Heart left ventricle (tissue), 16 donors: ENCODE data around the gene LRP1. TPM values are rescaled to one million over a fixed set of nuclear protein-coding genes. Genes with fewer than 3 reads are reported as not detected.

ENCODE experiments used
- ATAC-seq, 4 donors: fragments of 200-7000 bp; cut with Tn5 transposase; one replicate each; pipeline ENCODE4 v1.9.1; 2020 to 2022; ENCODE audit warnings: moderate library complexity in 4 of 4, mild to moderate bottlenecking in 3 of 4, moderate number of reproducible peaks in 1 of 4
- DNase-seq, 5 donors: peaks; one replicate each; pipeline ENCODE4 v3.0.0-alpha.2; 2020
- H3K27ac ChIP-seq, 12 donors: fragments of 200-600 bp; sonication (generic) in 4 of 12; one replicate each; pipeline versions ENCODE4 v1.5.0 to v1.8.0; 2016 to 2022; ENCODE audit warnings: mild to moderate bottlenecking in 2 of 12
- H3K27me3 ChIP-seq, 9 donors: fragments of 200-600 bp; sonication (generic) in 2 of 9; one replicate each; pipeline versions ENCODE4 v1.5.1 to v1.8.0; 2016 to 2022; ENCODE audit warnings: mild to moderate bottlenecking in 3 of 9
- H3K36me3 ChIP-seq, 9 donors: fragments of 200-600 bp; sonication (generic) in 2 of 9; one replicate each; pipeline versions ENCODE4 v1.5.0 to v1.8.0; 2018 to 2022; ENCODE audit warnings: mild to moderate bottlenecking in 2 of 9
- H3K4me1 ChIP-seq, 12 donors: fragments of 200-600 bp; sonication (generic) in 4 of 12; one replicate each; pipeline versions ENCODE4 v1.5.0 to v1.8.0; 2016 to 2022; ENCODE audit warnings: mild to moderate bottlenecking in 3 of 12
- H3K4me3 ChIP-seq, 12 donors: fragments of 200-600 bp; sonication (generic) in 4 of 12; one replicate each; pipeline versions ENCODE4 v1.5.0 to v1.8.0; 2017 to 2022; ENCODE audit warnings: mild to moderate bottlenecking in 9 of 12, moderate library complexity in 4 of 12
- H3K9me3 ChIP-seq, 12 donors: fragments of 200-600 bp; sonication (generic) in 4 of 12; one replicate each; pipeline versions ENCODE4 v1.5.0 to v1.8.0; 2016 to 2022; ENCODE audit warnings: mild to moderate bottlenecking in 1 of 12
- POLR2A ChIP-seq, 2 donors: fragments of 450-650 bp; IDR thresholded peaks; one replicate each; pipeline ENCODE4 v1.6.1; 2017; ENCODE audit warnings: antibody characterized with exemption in 2 of 2, mild to moderate bottlenecking in 2 of 2, moderate library complexity in 2 of 2
- WGBS, 4 donors: extraction: QIAGEN DNeasy Blood & Tissue Kit in 2 of 4; methylation state at CpG; one replicate each; pipeline versions ENCODE4 v1.1.5 to v1.1.7; 2013 to 2018; 5-methylcytosine and 5-hydroxymethylcytosine counted together
- intact Hi-C, 10 donors: fragments of 100-400 bp; cut with DNase I; formaldehyde crosslinking; loops; one replicate each; pipeline versions ENCODE4 v1.11.1 to v1.14.2; 2022
- polyA plus RNA-seq, 2 donors: library from polyadenylated mRNA; stranded (reverse); fragments of 200-250 nt; gene quantifications; one replicate each; pipeline ENCODE4 v1.2.3, GENCODE V29; 2013
- total RNA-seq, 9 donors: library from RNA; depleted of rRNA in 2 of 9; stranded (reverse); fragments of >200 nt in 2 of 9; fragmentation: NEBNext Ultra II Directional in 3 of 9; extraction: Animal tissue kit (Norgen Biotek cat#: 25700) in 3 of 9; gene quantifications; one replicate each; pipeline versions ENCODE4 v1.1.0 to v1.2.4, GENCODE V29; 2016 to 2023
- TF ChIP-seq, protein P1 (sequence below), 12 donors: fragments of 200-600 bp; sonication (generic) in 4 of 12; IDR thresholded peaks; one replicate each; pipeline versions ENCODE4 v1.5.0 to v1.8.0; 2018 to 2022; ENCODE audit warnings: antibody characterized with exemption in 12 of 12, mild to moderate bottlenecking in 5 of 12
- donor health status: ischemic (EF 13 %, LVEDD 7.1; RV severe dilation, severe dysfunction).
- donor health status: healthy with polysubstance abuse.
- donor health status: DM: no; HTN: yes; CAD: no.
- donor health status: DM: no; HTN: no; CAD: no.
- donor health status: ischemic (EF 25% LVEDD 6.9; RV normal size, moderate dysfunction).
- donor health status: ischemic (EF 25% LVEDD 5.7; RV mildly dilated, moderate dysfunction).
- donor health status: healthy.
- donor health status: DM: yes; HTN: yes; CAD: no.
- donor health status: ischemic (EF 35%, LVEDD 5.7; RV mildly dilated, moderate dysfunction).
- donor health status: nonischemic (EF 11% LVEDD 7.7; RV severe dilation, severe dysfunction).
- donor health status: DM: yes; HTN: yes; CAD: no.
- donor health status: PGD.
- donor health status: ischemic (EF 29% LVEDD 5.4; RV normal size, mild dysfunction).
- donor health status: nonischemic (EF 23%, LVEDD 6.1; RV moderate dilation, normal function).

LRP1 gene
- total and polyA plus RNA-seq, 11 donors, result 23.0 to 316 (median 69.0) TPM

DNA sequence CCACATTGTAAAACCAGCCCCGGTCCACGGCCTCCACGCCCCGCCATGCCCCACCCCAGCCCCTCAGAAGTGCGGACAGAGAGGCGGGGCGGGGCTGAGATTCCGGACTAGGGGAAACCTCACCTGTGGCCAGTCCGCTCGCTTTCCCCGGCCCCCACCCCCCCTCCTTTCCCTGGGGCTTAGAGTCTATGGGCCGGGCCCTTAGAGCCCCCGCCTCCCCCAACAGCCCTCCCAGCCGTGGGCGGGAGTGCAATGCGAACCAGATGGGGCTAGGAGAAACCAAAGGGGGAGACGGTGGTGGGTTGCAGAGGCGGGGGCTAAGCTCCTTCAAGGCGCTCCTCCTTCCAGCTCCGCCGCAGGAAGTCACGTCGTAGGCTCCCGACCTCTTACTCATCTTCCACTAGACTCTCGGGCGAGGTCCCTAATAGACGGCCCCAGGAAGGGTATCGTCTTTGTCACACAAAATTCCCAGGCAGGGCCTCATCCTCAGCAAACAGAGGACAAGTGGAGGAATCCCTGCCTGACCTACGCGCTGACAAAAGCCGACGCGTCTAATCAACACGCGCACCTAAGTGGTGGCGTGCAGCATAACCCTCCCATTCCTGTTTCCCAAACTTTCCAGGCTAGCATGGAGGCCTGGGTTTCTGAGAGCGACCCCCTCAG, 40.5 kb upstream of the LRP1 start:
- ATAC-seq, result peak; percentile 49 to 67 (median 55)
- peak; percentile 89 to 91 (median 90) for DNase-seq
- Histone ChIP-seq H3K27ac (peak overlapping the region; percentile 93 to 100 (median 99)), H3K27me3 (no peaks in the 10 kb centered on the region), H3K4me1 (peaks cover 0 to 63% (median 37%) of the 10 kb centered on the region in 12 donors), H3K9me3 (no peaks in the 10 kb centered on the region), H3K36me3 (peaks cover 0 to 25% (median 18%) of the 10 kb centered on the region in 9 donors), H3K4me3 (peak overlapping the region; percentile 52 to 97 (median 80))
- TF ChIP-seq, protein P1, sequence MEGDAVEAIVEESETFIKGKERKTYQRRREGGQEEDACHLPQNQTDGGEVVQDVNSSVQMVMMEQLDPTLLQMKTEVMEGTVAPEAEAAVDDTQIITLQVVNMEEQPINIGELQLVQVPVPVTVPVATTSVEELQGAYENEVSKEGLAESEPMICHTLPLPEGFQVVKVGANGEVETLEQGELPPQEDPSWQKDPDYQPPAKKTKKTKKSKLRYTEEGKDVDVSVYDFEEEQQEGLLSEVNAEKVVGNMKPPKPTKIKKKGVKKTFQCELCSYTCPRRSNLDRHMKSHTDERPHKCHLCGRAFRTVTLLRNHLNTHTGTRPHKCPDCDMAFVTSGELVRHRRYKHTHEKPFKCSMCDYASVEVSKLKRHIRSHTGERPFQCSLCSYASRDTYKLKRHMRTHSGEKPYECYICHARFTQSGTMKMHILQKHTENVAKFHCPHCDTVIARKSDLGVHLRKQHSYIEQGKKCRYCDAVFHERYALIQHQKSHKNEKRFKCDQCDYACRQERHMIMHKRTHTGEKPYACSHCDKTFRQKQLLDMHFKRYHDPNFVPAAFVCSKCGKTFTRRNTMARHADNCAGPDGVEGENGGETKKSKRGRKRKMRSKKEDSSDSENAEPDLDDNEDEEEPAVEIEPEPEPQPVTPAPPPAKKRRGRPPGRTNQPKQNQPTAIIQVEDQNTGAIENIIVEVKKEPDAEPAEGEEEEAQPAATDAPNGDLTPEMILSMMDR (IDR thresholded peaks at IDR 0.05), result no peak
- TF ChIP-seq POLR2A (IDR thresholded peaks at IDR 0.05), result no peak
- intact Hi-C loops, result loop anchor here in 2 of 10 donors (2.0 kb wide), 1 partner anchor 23 kb away; the partner anchor contains the start of gene STAT6 (in 2 of the 2)
- 1 to 2% (median 2%) methylated on average over 21 to 37 of the region's 37 CpGs for WGBS, 4 donors

DNA sequence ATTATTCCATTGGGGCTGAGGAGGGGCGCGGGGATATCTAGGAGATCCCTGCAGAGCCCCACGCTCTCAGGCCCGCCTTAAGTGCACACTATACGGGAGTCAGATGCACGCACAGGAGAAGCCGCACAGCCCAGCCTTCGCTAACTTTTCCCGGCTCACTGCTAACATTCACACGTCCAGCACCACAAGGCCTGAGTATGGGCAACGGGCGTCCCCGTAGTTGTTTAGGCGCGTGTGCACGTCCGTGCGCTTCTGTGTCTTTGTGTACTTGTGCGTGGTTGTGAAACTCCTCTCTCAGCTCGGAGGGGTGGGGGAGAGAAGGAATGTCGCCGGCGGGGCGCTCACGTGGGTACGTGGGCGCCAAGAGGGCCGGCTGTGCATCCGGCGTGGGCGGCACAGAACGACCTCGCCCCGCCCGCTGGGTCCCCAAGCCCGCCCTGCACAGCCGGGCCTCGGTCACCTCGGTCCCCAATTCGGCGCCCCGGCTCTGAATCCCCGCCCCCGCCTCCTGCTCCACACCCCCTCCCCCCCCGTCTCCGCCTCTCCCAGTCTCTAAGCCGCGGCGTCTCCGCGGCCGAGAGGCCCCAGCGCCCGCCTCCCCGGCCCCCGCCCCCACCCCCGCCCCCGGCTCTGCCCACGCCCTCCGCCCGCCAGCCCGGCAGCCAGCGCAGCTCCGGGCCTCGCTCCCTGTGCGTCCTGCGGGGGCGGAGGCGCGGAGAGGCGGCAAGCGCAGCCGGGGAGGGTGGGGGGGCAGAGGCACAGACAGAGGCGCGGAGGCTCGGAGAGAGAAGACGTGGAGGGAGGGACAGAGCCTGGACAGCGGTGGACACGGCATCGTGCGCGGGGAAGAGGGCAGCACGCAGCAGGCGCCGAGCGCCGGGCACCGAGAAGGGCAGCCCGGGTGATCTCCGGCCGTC, 39.7 kb upstream of the LRP1 start, which contains the start of gene NAB2:
Gene NAB2, plus strand, starts transcription at position 761 of the 917 bp plus-strand sequence. CDS start 158 bp downstream, outside the sequence.
- peaks cover 0 to 31% (median 26%) of the 10 kb centered on the region in 9 donors for H3K36me3 ChIP-seq
- intact Hi-C loops, result loop anchor here in 3 of 10 donors (1.0 to 2.0 kb wide), 3 partner anchors 22 to 23 kb away; partner anchors contain the start of gene STAT6 (in 2 of the 3)
- peak in 1 of 2 donors; percentile 60 for TF ChIP-seq POLR2A (IDR thresholded peaks at IDR 0.05)
- TF ChIP-seq, protein P1 (IDR thresholded peaks at IDR 0.05), result no peak
- peak within 1 kb of the TSS; percentile 93 to 100 (median 99) for H3K27ac ChIP-seq
- H3K4me3 ChIP-seq, result peak within 1 kb of the TSS; percentile 52 to 97 (median 81)
- 0 to 1% (median 0%) methylated on average over 38 to 91 of the region's 91 CpGs for WGBS, 4 donors
- no peaks in the 10 kb centered on the region for H3K9me3 ChIP-seq
- H3K4me1 ChIP-seq, result peaks cover 0 to 71% (median 43%) of the 10 kb centered on the region in 12 donors
- ATAC-seq (peak; percentile 77 to 87 (median 81)), DNase-seq (peak; percentile 97 to 98 (median 98))
- H3K27me3 ChIP-seq, result no peaks in the 10 kb centered on the region

DNA sequence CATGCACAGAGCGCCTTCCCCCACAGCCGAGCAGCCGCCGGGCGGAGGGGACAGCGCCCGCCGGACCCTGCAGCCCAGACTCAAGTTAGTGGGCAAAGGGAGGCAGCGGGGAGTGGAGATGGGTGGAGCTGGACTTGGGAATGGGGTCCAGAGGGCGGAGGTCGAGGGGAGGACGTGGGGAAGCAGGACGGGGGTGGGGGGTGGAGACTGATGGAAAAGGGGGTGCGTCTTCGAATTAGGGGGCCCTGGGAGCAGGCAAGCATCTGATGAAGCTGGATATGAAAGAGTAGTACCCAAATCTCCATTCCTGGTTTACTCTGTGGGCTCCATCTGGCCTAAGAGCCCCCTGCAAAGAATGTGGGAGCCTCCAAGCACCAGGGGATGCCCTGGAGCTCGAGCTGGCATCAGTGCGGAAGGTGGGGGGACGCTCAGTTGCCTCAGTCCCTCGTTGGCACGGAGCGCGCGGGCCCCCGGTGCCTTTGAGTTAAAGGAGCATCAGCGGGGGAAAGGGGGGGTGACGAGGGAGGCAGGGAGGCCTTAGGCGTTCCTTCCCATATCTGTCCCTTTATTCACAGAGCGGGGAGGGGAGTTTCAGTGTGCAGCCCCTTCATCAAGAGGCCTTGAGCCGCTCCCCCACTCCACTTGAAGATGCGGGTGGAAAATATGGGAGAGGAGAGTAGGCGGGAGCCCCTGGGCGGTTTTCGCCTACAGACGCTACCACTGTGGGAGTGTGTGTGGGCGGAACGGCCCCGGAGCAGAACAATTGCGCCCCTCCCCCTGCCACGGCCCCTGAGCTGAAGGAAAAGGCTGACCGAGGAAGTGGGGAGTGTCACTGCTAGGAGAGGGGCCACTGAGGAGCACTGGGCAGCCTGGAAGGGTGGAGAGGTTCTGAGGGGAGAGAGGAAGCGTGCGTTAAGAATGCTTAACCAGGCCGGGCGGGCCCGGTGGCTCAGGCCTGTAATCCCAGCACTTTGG, 38.7 kb upstream of the LRP1 start:
- 2 to 6% (median 3%) methylated on average over 37 to 45 of the region's 45 CpGs for WGBS, 4 donors
- ATAC-seq (peak; percentile 2 to 38 (median 10)), DNase-seq (peak; percentile 88 to 90 (median 89))
- Histone ChIP-seq H3K27me3 (no peaks in the 10 kb centered on the region), H3K9me3 (no peaks in the 10 kb centered on the region), H3K4me1 (peaks cover 0 to 75% (median 50%) of the 10 kb centered on the region in 12 donors), H3K36me3 (peaks cover 0 to 34% (median 30%) of the 10 kb centered on the region in 9 donors), H3K27ac (peak overlapping the region; percentile 93 to 100 (median 99)), H3K4me3 (peak overlapping the region; percentile 52 to 97 (median 81))
- TF ChIP-seq POLR2A (IDR thresholded peaks at IDR 0.05), result peak in 1 of 2 donors; percentile 49
- TF ChIP-seq, protein P1 (IDR thresholded peaks at IDR 0.05), result no peak
- intact Hi-C loops, result loop anchor here in 3 of 10 donors (1.0 to 2.0 kb wide), 3 partner anchors 21 to 22 kb away; partner anchors contain the start of gene STAT6 (in 2 of the 3)
